Measurements from ENCODE around the gene RFPL2.

DNA sequence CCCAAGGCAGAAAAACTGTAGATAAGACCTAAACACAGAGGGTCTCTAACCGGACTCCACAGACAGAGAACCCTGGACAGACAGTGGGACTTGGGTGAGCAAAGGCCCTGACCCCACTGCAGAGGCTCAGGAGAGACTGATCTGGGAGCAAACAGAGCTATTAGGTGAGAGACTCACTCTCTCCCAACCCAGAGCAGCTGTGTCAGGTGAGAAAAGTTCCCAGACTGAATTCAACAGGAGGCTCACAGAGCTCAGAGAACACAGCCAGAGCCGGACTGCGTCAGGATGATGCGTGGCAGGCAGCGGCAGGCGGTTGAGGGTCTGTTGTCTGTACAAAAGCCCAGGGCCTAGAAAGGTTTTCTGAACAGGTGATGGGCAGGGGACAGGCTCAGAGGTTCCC, 5.5 kb downstream of the RFPL2 start:
- no peak for TF ChIP-seq POLR2A (IDR thresholded peaks at IDR 0.05; ENCODE audit: low read depth, low read length)
- no peak for TF ChIP-seq POLR2AphosphoS5 (IDR thresholded peaks at IDR 0.05; ENCODE audit: low read depth, low read length)
- TF ChIP-seq TAF1 (IDR thresholded peaks at IDR 0.05; ENCODE audit: borderline replicate concordance, low read depth, low read length): no peak

All from GM12892 (cell line).